GM18498 (cell line): Measurements from ENCODE around the gene TFEB.

Source experiments
- ATAC-seq: cut with Tn5 transposase; IDR thresholded peaks from one replicate; pipeline ENCODE4 v1.9.1; 2021; ENCODE audit warnings: mild to moderate bottlenecking, moderate library complexity; ENCODE audit not compliant: unreplicated experiment

The TFEB gene

DNA sequence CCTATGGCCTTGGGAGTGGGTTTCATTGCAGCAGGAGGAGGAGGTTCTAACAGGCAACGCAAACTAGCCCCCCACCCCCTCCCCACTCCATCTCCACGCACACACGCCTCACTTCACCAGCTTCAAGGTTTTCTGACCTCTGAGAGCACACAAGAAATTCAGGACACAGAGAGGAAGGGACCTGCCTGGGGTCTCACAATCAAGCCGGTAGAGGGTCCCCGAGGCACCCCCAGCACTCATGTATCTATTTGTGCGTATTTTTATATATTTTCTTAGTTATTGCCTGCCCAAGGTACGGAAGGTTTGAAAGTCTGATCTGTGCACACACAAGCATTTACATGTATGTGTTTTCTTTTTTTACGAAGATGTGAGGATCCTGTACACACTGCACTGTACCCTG is 80.2 kb downstream of the TFEB start:
- ATAC-seq, result no peak

DNA sequence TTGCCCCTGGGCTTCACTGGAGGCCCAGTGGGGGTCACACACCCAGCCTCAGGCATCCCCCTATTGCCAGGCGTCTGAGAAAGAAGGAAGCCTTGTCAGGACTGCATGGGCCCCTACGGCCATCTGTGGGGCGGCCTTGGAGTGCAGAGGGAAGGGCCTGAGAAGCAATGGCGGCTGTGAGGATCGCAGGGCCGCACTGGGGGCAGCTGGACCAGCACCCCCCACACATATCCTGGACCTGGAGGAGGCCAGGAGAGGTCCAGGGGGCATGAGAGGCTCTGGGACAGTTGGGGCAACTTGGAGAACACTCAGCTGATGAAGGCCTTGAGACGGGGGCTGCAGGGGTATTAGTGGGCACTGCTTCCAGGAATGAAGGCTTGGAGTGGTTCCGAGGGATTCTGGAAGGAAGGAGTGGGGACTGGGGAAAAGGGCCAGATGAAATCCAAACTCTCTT is 80.7 kb downstream of the TFEB start:
- ATAC-seq, result no peak

DNA sequence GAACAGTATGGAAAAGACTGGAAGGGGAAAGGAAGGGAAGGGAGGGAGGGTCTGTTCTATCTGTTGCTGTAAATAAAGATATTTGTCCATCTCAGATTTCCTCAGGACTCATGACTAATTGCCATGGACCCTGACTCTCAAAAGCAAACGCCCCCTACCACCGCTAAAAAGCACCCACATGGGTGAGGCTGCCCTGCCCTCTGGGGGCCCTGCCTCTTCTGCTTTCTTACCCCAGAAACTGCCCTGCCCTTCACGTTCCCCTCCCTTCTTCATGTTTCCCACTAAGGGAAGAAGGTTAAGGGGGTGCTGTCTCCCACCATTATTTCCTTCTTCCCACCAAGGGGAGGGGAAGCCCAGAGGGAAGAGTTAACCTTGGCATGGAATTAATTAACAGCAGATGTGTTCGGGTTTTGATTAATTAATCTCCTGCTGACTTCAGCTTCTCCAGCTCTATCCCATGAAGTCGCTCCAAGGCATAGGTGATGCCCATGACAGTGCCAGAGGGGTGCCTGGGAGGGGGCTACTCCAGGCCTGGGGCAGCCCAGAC is 81.2 kb downstream of the TFEB start:
- no peak for ATAC-seq

DNA sequence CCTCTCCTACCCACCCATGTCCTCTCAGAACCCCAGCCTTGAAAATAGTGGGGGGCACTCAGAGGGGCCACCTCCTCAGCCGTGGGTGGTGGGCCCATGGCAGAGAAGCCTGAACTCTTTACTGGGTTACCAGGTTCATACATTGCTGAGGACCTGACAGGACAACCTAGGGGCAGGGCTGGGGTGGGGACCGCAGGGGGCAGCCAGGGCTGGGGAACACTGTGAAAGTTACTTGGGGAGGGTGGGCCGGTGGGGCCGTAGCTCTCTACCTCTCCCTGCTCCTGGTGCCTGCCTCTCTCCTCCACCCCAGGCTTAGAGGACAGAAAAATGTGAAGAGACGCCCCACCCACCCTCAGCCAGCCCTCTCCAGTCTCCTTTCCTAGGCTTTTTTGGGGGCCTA is 81.7 kb downstream of the TFEB start:
- ATAC-seq, result no peak

DNA sequence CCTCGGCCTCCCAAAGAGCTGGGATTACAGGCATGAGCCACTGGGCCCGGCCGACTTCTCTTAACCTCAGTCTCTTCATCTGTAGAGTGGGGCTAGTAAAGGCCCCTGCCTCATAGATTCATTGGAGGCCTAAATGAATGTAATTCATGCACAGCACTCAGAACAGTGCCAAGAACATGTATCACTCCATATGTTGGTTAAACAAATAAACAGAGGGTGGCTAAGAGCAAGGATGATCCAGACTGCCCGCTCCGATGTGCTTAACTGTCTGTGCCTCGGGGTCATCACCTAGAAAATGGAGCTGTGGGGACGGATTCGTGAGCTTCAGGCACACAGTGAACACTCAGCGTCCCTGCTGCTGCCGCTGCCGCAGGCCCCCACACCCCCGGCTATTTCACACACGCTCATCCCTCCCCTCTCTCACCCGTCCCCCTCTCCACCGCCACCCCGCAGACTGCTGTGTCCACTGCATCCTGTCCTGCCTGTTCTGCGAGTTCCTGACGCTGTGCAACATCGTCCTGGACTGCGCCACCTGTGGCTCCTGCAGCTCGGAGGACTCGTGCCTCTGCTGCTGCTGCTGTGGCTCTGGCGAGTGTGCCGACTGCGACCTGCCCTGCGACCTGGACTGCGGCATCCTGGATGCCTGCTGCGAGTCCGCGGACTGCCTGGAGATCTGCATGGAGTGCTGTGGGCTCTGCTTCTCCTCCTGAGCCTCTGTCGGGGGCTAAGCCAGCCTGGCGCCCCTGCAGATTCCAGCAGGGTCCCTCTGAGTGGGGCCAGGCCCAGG is 82.3 kb downstream of the TFEB start:
- ATAC-seq, result no peak

DNA sequence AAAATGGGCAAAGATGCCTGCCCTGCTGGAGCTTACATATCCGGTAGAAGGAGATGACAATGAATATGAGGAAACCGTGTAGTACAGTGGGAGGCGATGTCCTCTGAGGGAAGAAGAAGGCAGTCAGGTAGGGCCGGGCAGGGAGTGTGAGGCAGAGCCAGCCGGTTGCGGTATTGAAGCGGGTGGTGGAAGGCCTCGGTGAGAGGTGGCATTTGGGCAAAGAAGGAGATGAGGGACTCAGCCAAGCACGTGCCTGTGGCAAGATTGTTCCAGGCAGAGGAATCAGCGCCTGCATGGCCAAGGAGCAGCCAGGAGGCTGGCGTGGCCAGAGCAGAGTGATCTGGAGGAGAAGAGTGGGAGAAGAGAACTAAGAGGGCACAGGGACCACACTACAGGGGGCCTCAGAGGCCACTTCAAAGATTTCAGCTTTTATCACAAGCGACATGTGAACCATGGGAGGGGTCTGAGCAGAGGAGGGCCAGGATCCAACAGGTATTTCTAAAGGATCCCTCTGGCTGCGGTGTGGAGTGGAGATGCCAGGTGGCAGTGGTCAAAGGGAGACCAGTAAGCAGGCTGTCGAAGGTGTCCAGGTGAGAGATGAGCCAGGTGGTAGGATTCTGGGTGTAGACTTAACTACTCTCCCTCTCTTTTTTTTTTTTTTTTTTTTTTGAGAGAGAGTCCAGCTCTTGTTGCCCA is 83.3 kb downstream of the TFEB start:
- no peak for ATAC-seq

DNA sequence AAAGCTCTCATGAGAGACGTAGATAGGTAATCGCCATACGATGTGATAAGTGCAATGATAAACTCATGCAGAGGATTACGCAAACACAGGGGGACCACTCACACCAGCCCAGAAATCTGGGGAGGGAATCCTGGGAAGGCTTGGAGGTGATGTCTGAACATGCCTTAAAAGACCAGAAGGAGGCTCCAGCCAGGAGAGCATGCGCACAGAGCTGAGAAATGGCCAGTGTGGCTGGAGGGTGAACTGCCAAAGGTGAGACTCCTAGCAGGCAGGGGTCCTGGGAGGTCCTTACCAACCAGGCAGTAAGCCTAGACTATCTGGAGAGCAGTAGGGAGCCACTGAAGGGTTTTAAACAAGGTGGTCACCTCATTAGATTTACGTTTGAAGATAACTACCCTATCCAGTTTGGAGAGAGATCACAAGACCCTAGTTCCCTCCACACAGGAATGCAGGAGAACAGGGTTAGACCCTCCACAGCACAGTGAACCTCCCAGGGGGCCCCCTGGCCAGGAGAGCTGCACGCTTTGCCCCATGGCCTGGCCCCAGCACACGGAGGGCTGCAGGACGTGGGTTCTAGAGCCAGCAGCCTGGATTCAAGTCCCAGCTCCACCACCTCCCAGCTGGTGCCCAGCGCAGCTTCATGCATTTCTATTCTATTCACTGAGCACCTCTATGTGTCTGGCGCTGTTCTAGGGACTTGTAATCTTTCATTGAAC is 84.0 kb downstream of the TFEB start:
- ATAC-seq, result no peak

DNA sequence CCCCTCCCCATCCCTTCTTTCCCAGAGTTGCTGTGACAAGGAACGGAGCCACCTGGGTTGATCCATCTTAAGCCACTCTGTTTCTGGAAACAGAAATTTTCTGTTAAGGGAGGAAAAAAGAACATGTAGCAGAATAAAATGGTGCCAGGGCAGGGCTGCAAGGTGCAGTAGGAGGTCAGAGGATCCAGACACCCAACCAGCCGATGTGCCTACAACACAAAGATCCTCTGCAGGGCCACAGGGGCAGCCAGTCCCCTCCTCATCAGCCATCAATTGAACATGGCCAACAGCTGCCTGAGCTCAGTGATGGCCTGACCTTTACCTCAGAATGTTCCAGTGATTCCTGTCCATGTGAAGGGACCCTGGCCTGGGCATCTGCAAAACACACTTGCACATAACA is 85.3 kb downstream of the TFEB start:
- ATAC-seq, result no peak

DNA sequence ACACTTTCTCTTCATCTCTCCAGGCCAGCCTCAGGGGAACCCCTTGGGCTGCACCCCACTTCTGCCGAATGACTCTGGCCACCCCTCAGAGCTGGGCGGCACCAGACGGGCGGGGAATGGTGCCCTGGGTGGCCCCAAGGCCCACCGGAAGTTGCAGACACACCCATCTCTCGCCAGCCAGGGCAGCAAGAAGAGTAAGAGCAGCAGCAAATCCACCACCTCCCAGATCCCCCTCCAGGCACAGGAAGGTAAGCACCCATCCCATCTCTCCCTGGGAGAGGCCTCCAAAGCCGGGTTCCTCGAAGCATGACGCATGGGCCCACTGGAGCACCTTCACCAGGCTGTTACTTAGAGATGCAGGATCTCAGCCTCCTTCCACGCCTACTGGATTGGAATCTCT is 85.8 kb downstream of the TFEB start:
- no peak for ATAC-seq

DNA sequence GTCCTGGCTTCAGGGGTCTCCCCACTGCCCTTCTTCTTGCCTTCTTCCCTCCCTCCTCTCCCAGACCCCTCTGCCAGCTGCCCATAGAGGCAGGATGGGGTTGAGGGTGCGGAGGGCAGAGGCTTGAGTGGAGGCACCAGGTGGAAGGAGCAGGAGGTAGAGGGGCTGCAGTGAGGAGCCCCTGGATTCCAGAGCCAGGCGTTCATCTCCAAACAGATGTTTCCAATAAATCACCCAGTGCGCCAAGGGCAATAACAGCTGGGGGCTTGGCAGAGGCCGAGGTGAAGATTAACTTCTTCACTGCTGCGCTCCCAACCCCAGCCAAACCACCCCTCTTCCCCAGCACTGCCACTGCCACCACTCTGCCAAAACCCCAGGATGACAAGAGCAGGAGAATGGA is 86.5 kb downstream of the TFEB start:
- ATAC-seq, result no peak

DNA sequence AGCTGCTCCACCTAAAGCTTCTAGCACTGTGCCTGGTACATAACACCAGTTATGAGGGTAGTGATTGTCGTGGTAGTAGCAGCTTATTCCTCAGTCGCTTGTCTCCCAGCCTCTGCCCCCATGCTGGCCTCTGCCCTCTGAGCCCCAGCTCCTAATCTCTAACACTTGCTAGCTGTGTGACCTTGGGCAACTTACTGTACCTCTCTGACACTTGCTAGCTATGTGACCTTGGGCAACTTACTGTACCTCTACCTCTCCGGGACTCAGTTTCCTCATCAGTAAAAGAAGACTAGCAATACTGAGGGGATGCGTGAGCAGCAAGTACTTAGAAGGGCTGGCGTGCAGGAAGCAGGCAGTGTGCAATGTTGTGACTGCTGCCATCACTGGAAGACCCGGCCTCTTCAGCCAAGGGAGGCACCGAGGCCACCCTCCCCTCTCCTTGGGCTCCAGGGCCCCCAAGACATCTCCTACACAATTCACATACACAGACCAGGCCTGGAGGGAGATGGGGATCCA is 87.3 kb downstream of the TFEB start:
- ATAC-seq, result no peak

DNA sequence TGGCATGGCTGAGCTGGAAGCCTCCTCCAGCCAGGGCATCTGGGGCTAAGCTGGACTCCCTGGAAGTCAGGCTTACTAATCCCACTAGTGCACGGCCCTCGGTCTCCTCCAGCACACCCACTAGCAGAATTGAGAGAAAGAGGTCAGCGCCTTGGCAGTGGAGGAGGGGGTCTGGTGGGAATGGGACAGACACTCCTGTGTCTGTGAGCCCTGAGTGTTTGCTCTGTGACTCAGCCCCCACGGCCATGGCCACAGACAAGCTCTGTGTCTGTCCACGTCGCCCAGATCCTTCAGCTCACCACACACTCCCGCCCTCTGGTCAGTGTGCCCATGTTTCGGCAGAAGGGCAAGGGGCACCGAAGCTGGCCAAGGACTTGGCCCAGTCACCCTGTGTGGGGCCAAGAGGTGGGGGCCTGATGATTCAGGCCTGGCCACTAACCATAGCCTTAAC is 88.3 kb downstream of the TFEB start:
- ATAC-seq, result no peak

DNA sequence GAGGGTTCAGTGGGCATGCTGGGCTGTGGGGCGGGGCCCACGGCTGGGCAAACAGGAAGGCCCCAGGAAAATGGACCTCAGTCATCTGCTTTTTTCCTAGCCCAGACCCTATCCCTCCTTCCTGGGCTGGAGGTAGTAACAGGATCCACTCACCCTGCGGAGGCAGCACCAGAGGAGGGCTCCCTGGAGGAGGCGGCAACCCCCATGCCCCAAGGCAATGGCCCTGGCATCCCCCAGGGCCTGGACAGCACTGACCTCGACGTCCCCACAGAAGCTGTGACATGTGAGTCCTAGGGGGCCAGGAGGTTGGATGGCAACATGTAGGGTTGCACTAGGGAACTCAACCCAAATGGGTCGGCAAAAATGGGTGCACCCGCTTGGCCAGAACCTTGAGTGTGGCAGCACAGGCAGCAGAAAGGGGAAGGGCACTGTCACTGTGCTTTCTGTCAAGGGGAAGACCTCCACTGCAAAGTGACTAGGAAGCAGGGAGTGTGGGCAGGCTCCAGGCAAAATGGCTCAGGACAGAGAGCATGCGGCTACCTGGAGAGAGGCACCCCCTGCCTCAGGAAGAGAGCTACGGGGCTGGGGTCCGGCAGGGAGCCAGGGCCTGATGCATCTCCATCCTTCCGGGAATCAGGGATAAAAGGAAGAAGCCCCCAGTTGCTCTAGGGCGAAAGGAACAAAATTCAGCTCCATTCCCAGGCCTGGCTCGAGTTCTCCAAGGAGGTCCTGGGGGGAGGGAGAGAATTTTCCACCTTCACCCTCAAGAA is 89.2 kb downstream of the TFEB start:
- ATAC-seq, result no peak

DNA sequence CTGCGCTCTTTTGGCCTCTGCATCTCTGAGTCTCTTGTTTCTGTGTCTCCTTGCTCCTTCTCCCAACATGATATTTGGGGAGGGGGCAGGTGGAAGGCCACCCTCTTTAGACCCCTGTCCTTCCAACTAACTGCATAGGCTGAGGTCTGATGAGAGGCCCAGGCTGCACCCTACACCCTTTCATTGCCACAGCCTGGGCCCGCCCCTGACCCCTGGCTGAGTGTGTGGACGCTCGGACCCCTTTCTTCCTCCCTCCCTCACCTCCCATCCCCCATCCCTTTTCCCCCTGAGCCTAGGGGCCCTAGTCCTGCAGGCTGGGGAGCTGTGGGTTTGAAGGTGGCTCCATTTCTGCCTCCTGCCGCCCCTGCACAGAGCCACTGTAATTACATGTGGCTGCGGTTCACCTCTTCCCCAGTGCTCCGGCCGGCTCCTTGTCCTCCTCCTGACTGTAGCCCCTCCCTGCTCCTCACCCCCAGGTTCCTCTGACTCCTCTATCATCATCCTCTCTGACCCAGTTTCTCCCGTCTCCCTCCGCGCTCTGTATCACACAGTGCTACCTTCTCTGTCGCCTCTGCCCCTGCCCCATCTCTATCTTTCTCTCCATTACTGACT is 90.3 kb downstream of the TFEB start:
- no peak for ATAC-seq

DNA sequence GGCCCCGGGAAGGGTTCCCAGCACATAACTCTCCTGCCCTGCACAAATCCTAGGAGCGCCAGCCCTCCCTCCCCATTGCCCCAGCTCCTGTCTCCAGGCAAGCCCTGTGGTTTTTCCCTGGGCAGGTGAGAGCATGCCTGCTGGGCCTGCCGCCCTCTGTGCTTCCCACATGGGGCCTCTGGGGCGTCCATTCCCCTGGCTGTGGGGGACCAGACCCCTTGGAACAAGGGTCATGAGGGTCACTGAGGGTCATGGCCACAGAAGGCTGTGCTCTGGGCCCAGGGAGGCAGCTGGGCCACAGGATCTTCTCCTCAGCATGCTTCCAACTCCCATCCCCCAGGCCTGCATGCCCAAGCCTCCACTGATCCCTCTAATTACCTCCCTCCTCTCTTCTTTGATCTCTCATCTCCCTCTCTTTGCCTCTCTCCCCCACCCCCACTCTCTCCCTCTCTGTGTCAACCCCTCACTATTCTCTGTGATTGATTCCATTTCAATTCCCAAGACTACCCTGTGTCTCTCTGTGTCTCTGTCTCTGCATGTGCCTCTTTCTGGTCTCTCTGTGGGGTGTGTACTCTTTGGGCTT is 91.0 kb downstream of the TFEB start:
- ATAC-seq, result no peak

DNA sequence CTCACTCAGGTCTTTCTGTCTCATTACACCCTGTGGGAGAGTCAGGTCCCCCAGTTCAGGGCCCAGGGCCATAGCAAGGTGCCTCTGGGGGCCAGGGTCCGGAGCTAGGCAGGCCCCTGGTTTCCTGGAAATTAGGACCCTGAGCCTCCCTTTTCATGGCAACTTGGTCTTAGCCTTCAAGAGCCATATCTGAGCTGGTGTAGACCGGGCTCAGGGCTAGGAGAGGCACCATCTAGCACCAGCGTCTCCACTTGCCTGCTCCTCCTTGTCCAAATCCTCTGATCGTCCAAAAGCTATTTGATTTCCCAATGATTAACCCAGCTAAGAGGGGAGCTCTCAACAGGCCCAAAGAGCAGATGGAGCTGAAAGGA is 91.5 kb downstream of the TFEB start:
- ATAC-seq, result no peak

DNA sequence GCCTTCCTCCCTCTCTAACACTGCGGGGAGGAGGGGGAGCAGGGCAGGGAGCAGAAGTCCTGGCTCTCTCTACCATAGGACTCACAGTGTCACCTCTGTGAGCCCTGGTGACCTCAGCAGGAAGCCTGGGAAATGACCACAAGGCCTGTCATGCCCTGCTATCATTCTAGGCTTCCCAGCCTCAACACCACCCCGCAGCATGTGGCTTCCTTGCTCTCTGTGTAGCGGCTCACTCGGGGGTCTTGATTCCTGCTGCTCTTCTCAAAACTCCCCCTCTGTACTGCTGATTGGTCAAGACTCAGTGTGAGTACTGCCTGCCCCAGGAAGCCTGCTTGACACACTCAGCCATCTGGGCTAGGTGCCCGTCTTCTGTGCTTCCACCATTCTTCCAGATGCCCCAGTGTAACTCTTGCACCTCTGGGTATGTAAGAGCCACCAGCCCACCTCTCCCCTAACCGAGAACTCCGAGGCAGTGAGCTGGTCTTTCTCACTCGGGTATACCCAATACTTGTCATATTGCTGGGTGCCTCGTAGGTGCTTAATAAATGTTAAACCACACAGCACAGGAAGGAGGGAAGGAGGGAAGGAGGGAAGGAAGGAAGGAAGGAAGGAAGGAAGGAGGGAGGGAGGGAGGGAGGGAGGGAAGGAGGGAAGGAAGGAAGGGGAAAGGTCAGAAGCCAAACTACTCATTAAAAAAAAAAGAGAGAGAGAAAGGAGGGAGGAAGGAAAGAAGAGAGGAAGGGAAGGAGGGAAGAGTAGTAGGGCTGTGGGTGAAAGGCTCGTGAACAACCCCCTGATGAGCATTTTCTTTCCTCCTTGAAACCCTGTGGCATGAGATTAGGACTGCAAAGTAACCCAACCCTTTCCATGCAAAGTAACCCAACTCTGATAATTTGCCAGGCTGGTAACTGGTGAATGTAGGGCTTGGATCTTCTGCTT is 92.2 kb downstream of the TFEB start:
- ATAC-seq, result no peak

DNA sequence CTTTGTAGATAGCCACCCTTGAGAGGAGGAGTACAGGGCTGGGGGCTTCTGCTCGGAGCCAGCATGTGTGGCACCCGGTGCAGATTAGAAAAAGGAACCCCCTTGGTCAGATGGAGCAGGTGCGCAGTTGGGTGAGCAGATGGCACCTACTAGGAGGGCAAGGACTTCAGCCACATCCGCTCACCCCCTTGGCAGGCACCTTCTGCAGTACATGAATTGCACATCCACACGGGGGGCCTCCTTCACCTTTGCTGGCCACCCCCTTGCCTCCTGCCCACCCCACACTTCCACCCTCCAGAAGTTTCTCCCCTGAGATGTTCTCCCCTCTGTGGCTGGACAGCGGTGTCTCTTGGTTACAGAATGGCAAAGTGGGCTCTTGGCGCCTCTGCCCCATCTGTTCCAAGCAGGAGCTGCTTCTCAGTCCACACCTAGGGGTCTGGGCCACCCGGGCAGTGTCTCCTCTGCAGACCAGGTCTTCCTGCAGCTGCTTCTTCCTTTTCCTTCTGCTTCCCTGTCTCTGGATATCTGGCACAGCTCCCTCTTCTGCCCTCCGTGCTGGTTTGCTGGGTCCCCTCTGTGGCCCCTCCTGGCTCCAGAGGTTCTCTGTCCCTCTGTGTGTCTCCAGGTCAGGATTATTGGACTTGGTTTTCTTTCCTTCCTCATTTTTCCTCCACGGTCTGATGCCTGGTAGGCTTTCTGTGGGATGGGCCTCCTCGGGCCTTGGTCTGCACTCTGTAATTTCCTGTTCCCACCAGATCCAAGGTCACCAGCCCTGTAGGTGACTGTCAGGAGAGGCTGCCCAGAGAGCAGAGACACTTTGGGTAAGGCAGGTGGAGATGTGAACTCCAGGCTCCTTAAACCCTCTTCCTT is 93.1 kb downstream of the TFEB start:
- no peak for ATAC-seq
